GM21619 (cell line): ENCODE results near the gene AXIN1.

ENCODE experiments used
- ATAC-seq: cut with Tn5 transposase; IDR thresholded peaks from one replicate; pipeline ENCODE4 v1.9.1; 2021; ENCODE audit not compliant: unreplicated experiment

The AXIN1 gene

DNA sequence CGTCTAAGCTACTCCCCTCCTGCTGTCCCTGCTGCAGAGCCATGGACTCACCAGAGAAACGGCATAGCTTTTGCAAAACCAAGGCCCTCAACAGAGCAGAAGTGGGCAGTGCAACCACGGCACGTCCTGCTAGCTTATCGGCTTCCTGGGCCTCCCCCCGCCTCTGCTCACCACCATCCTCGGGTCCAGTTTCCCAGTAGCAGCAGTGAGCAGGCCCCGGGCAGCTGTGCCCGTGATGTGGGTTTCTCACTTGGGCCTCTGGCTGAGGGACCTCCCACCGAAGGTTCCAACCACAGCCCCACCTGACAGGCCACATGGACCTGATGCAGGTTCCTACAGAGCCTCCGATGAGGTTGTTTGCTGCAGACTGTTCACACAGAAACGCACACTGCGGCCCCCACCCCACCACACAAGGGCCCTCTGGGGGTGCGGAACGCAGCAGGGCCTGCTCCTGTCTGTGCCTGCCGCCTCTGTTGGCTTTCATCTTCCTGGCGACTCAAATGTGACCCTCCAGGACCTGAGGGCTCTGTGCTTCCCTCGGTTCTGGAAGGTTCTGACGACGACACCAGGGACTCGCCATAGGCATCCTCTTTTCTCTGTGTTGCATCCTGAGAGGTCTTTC lies 44.7 kb downstream of the AXIN1 start:
- ATAC-seq: no peak

DNA sequence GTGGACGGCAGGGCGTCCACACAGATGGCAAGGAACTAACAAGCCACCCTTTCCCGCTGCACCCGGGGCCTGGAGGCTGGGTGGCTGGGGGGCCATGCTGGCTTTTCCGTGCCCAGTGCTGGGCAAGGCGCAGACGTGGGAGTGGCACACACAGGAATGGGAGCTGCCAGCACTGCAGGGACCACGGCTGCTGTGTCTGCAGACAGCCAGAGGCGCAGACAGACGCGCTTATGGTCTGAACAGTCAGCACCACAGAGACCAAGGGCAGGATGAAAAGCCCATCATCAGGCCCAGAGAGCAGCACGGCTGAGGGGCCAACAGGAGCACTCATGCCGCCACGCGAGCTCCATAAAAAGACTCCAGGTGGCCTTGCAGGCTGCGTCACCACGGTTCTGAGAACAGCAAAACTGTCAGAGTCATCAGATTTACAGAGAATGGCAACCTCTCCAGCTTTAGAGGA lies 45.6 kb downstream of the AXIN1 start:
- no peak for ATAC-seq

DNA sequence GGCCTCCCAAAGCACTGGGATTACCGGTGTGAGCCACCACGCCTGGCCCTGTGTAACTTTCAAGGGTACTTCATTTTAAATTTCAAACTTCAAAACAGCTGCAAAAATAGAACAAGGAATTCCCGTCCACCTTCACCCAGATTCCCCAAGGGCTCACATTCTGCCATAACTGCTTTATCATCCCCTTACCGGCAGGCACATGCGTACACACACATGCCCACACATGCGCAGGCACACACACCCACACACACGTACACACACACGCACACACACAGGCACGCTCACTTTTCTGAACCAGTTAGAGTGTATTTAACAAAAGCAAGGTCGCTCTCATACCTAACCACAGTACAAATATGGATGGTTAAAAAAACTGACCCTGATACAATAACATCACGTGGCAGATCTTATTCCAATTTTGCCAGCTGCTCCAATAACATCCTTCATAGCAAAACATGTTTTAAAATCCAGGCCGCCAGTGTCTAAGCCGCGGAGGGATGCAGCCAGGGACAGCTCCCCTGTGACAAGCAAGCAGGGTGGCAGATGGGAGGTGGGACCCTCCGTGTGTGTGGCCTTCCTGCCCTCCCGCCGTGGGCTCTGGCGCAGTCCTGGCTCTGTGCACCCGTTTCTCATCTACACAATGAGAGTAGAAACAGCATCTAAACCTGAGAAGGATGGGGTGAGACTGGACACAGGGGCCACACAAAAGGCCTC lies 46.5 kb downstream of the AXIN1 start:
- no peak for ATAC-seq

DNA sequence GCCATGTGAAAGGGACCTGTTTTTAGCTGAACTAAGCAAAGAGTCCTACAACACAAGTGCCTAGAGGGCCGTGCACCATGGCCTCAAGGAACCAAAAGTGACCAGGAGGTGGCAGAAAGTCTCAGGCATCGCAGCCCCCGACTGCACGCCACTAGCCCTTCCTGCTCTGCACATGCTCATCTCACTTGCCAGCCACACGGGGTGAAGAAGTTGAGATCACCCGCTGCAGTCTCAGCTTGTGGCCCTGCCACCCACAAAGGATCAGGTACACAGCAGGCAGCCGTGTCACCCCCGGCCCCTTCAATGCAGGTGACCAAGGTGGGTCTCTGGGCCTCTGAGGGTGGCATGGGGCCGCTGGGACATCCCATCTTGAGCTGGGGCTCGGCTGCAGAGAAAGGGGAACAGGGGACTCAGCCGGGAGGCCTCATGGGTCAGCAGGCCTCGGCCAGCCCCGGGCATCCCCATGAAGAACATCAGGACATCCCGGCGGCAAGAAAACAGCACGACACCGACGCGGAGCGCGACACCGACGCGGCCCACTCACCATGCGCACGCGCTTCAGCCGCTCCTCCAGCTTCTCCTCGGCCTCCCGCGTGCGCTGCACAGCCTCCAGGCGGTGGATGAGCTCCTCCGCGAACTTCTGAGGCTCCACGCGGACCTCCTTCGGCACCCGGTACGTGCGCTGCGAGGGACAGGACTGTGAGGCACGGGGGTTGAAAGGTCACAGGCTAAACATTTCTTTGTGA lies 48.6 kb downstream of the AXIN1 start:
- ATAC-seq: no peak

DNA sequence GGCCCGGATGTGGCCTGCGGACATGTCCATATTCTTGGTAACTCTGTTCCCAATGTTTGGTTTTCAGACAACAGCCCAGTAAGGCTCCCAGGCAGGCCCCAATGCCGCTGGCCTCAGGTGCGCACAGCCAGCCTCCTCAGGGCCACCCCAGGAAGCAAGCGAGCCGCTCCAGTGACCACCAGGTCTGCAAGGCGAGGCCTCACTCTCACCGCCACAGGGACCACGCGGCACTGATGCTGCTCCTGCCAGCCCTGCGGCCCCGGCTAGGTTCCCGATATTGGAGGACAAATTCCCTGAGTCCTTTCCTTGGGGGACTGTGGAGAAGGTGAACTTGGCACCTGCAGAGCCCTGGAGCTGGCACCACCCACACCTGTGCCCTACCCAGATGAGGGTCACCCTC lies 50.6 kb downstream of the AXIN1 start:
- no peak for ATAC-seq

DNA sequence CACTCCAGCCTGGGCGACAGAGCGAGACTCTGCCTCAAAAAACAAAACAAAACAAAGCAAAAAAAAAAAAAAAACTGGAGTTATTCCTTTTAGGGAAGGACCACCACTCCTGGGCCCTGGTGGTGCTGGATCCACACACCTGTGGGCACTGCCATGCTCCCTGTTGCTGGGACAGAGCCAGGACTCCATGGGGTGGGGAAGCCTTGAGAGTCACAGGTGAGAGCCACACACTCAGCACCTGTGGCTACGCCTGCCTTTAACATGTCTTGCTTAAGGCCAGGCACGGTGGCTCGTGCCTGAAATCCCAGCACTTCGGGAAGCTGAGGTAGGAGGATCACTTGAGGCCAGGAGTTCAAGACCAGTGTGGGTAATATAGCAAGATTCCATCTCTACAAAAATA lies 51.3 kb downstream of the AXIN1 start:
- ATAC-seq: no peak

DNA sequence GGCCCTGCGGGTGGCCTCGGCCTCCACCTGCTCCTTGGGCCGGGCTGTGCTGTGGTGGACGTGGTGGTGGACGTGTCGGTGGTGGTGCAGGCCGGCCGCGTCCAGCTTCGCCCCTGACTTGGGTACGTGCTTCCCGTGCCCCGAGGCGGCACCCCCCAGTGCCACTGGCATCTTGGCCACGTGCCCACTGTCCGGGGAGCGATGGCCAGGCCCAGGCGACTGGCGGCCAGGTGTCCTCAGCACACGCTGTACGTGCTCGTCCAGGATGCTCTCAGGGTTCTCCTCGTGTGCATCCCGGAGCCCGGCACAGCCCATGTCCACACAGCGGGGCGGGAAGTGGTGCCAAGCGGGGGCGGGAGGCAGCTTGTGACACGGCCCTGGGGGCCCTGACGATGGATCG lies 54.7 kb downstream of the AXIN1 start:
- no peak for ATAC-seq

DNA sequence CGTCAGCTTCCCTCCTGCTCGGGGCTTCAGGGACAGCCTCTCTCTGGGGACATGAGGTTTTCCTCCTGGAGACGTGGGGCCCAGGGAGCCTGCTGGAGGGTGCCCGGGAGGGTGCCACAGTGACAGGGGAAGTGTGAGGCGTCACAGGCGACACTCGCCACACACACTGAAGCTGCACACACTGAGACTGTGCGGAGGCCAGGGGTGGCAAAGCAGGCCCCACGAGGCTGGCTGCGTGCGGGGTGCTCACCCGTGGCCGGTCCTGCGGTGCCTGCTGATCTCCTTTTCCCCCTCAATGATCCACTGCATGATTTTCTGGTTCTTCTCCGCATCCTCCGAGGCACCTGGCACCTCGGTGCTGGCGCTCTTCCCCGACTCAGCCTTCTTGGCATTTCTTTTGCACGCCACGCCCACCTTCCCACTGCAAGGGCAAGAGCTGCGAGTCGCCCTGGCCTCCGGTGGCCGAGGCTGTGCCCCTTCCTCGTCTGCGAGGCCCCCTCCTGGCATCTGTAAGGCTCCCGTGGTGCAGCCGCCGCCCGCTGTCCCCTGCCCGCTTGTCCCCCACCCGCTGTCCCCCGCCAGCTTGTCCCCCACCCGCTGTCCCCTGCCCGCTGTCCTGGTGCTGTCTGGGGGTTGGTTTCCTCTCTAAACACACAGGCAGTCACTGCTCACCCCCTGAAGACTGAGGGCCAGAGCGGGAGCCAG lies 55.6 kb downstream of the AXIN1 start:
- ATAC-seq: no peak

DNA sequence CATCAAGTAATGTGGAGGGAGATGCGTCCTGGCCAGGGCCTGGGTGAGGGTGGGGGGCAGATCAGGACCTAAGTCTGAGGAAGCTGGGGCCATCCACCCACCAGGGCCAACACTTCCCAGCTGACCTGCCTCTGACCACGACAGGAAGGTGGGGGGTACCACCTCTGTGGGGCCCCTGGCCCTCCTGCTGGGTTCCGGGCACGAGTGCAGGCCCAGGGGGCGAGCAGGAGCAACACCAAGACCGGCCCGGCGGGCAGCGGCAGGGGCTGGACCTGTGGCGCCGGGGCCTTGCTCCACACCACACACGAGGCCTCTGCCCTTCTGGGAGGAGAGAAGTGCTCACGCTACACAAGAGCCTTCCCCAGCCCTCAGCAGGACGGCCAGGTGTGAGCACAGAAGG lies 56.2 kb downstream of the AXIN1 start:
- ATAC-seq: no peak

DNA sequence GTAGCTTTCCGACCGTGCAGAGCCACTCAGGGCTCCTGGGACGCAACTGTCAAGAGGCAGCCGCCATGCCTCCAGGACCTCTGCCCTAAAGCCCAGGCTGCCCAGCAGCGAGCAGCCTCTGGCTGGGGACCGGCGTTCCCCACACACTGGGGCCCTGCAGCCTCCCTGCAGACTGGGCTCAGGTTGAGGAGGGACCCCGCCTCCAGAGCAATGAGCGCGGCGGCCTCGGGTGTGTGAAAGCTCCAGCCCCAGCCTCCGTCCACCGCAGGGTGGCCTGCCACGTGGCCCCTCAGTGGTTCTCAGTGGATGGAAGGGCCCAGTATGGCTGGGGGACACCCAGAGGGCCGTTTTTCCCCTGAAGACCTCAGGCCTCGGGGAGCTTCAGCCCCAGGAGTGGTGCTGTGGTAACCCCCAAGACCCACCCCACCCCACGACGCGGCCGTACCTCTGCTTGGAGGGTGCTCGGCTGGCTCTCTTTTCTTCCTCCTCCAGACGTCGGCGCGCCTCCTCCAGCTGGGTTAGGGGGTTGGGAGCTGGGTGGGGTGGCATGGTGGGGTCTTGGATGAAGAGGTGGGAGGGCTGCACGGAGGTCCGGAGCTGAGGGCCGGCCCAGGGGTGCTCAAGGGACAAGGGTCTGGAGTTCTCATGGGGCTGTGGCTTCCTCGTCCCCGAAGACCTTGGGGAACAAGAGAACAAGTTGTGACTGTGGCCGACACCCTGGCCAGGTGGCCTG lies 59.3 kb downstream of the AXIN1 start:
- ATAC-seq: no peak

DNA sequence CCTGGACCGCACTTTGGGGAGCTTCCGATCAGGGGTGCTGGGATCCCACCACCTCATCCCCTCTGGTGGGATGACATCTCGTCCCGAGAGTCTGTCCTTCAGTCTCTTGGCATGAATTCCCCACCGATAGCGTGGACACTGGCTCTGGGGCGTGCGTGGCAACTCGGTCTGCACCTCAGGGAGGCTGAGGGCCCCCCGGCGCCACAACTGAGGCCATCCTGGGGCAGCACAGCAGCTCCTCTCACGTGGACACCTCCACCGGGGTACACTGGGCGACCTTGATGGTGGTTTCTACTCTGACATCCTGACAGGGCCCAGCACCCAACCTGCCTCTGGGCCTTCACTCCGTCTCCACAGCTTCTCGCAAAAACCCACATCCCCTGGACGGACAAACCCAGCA lies 61.0 kb downstream of the AXIN1 start:
- no peak for ATAC-seq

DNA sequence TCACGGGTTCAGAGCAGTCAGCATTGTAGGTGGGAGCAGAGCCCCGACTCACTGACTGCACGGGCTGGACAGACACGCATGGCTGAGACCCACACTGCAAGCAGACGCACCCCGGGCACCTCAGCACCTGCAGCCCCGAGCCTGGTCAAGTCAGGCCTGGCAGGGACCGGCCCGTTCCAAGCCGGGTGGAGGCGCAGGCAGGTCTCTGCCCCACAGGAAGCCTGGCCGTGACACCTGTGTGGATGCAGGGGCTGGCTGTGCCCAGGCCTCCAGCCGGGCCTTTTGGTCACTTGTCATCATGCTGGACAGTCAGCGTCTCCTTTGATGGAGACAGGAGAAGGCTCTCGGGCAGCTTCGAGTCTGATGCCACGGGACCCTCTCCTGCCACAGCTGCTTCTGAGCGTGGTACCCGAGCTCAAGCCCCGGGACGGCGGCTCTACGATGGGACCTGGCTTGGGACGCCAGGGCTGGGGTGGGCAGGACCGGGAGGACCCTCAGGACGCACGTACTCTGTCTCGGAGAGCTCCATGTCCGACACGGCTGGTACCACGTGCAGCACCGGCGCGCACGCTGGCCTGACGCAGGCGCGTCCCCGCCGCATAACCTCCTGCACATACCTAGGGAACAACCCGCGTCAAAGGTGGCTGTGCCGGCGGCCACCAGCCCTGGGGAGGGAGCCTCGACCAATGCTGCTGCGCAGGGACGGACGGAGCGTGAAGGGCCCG lies 61.7 kb downstream of the AXIN1 start:
- ATAC-seq: no peak

DNA sequence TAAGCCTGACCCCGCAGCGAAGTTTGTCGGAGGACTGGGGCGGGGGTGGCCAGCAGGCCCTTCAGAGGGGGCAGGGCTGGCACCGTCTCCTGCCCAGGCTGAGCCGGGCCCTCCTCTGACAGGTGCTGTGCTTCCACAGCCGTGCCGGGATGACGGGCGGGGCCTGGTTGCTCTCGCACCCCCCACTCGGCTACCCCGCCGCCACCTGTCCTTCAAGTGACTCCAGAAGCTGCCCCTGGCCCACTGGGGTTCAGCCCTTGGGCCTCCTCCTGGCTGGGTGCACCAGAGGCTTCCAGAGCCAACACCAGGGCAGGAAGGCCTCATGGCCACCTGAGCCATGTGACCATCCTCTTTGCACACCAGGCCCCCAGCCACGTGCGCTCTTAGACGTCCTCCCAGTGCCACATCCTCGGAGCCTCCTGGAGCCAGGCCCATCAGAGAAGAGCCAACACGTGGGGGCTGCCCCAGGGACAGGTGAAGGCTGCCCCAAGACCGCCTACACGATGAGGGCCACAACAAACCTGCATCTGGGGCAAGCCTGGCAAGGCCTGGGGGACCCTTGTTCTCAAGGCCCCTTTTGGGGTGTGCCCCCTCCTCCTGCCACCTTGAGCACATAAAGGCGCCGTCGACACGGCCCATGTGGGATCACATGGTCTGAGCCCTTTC lies 62.4 kb downstream of the AXIN1 start:
- no peak for ATAC-seq

DNA sequence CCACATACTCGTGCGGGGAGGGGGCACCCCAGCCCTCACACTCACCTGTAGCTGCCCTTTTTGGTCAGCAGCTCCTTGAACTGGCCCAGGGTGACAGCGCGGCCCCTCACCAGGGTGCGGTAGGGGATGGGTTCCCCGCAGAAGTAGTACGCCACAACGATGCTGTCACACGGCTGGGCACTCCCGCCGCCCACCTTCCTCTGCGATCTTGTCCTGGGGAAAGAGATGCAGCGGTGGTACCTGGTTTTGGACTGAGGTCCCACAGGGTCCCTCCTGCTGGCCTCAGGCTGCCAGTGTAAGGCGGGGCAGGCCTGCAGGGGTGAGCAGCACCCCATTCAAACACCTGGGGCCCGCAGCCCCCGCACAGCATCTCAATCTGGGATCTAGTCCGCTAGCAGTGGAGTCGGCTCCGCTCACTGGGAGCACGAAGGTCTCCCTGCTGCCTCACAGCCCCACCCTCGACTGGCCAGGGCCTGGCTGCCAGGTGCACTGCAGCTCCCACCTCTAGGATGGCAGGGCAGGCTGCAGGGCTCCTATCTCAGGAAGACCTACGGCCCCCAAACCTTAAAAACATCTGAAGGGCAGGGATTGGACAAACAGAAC lies 63.0 kb downstream of the AXIN1 start:
- no peak for ATAC-seq

DNA sequence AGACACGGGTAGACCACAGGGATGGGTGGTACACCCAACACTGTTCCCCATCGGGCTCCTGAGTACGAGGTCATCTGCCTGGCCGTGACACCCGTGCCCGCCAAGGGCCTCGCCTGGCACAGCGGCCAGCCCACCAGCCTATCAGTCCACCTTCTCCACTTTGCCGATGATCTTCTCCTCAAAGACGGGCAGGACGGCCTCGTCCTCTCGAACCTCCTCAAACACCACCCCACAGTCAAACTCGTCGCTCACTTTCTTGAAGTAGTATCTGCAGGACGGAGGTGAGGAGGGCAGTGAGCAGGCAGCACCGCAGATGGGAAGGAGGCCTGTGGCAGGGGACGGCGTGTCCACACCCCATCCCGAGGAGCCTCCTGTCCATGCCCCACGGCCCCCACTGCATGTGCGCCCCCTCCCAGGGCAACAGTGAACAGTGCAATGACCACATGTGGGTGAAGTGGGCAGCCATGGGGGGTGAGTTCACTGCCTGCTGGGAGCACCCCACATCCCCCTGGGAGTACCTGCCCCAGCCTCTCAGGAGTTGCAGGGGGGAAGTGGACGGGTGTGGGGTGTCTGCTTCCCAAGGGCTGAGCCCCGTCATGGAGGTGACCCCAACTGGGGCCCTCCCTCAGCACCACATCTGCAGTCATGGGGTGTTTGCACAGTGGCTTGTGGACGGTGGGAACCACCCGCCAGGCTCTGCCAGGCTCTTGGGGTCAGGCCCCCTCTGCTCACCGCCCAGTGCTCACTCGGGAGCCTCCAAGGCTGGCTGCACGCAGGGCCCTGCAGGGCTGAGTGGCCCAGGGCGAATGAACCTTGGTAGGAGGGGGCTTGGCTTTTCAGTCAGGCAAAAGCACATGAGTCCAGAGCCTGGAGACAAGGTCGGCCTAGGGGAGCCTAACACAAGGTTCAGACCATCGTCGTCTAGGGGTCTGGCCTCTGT lies 64.3 kb downstream of the AXIN1 start:
- ATAC-seq: no peak

DNA sequence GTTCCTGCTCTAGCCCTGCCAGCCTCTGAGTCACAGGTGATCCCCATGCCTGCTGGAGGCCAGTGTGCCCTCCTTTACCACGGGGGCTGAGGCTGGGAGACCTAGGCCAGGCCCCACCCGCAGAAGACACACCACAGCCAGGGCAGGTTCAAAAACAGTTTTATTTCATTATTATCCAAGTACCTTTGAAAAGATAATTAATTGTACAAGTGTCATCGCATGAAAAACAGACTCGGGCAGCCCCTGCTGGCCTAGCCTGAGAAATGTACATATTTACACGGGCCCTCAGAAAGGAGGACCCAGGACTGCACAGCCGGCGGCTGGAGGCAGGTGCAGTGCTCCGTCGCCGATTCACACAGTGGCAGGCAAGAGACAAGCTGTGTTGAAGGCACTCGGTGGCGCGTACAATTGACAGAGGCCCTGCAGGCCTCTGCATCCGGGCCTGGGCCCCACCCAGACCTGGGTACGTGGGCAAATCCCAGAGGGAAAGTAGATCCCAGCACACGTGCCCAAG lies 65.2 kb downstream of the AXIN1 start:
- ATAC-seq: no peak

DNA sequence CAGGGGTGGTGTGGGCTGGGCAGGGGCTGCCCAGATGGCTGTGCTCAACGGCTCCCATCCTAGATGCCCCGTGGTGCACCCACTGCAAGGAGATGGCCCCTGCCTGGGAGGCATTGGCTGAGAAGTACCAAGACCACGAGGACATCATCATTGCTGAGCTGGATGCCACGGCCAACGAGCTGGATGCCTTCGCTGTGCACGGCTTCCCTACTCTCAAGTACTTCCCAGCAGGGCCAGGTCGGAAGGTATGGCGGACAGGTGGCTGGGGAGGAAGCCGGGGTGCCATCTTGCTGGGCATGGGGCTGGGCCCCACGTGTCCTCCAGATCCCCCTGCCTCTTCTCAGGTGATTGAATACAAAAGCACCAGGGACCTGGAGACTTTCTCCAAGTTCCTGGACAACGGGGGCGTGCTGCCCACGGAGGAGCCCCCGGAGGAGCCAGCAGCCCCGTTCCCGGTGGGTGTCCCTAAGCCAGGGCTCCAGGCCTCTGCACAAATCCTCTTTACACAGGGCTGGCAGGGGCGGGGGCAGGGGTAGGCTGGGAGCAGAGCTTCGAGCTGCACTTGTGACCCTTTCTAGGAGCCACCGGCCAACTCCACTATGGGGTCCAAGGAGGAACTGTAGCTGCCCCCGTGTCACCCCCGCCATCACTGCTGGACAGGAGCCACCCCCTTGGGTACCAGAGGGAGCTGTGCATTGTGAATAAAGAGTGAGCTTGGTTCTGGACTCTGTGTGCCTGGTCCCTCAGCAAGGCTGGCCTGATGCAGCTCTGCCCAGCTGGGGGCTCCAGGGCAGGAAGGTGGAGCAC lies 65.8 kb downstream of the AXIN1 start:
- ATAC-seq: no peak
